Liver (tissue), 9 donors: ENCODE measurements around the gene POC5. TPM values are rescaled to one million over a fixed set of nuclear protein-coding genes. Genes with fewer than 3 reads are reported as not detected.

Experiments used
- DNase-seq: peaks from one replicate; pipeline ENCODE4 v3.0.0-alpha.2; 2017; ENCODE audit warnings: low spot score
- H3K27ac ChIP-seq, 2 donors: one replicate each; pipeline ENCODE4 v1.7.0; 2013; ENCODE audit warnings: inconsistent platforms in 2 of 2, low read length in 2 of 2, control low read depth in 1 of 2, low read depth in 1 of 2, mild to moderate bottlenecking in 1 of 2
- H3K27me3 ChIP-seq, 4 donors: one replicate each; pipeline versions ENCODE4 v1.6.1 to v1.7.0; 2013; ENCODE audit warnings: low read length in 3 of 4, inconsistent platforms in 1 of 4, mild to moderate bottlenecking in 1 of 4, moderate library complexity in 1 of 4; ENCODE audit not compliant: control insufficient read depth in 4 of 4, insufficient read depth in 4 of 4
- H3K36me3 ChIP-seq, 4 donors: one replicate each; pipeline versions ENCODE4 v1.6.1 to v1.7.0; 2013; ENCODE audit warnings: low read length in 3 of 4, mild to moderate bottlenecking in 3 of 4, low read depth in 1 of 4, moderate library complexity in 1 of 4; ENCODE audit not compliant: control insufficient read depth in 4 of 4, insufficient read depth in 3 of 4
- H3K4me1 ChIP-seq, 4 donors: one replicate each; pipeline versions ENCODE4 v1.6.1 to v1.7.0; 2013; ENCODE audit warnings: low read length in 3 of 4, mild to moderate bottlenecking in 3 of 4, moderate library complexity in 1 of 4; ENCODE audit not compliant: control insufficient read depth in 4 of 4, insufficient read depth in 4 of 4
- H3K4me3 ChIP-seq, 3 donors: one replicate each; pipeline versions ENCODE4 v1.6.1 to v1.7.0; 2013; ENCODE audit warnings: low read length in 3 of 3, control low read depth in 1 of 3, low read depth in 1 of 3, mild to moderate bottlenecking in 1 of 3
- H3K9ac ChIP-seq, 2 donors: one replicate each; pipeline ENCODE4 v1.7.0; 2013; ENCODE audit warnings: low read length in 2 of 2, mild to moderate bottlenecking in 2 of 2, moderate library complexity in 2 of 2, control low read depth in 1 of 2, low read depth in 1 of 2
- H3K9me3 ChIP-seq, 4 donors: one replicate each; pipeline versions ENCODE4 v1.6.1 to v1.7.0; 2013; ENCODE audit warnings: low read length in 3 of 4; ENCODE audit not compliant: control insufficient read depth in 4 of 4
- CTCF ChIP-seq: fragments of 150-350 bp; IDR thresholded peaks from 2 replicates; pipeline ENCODE4 v1.5.1; 2017; ENCODE audit warnings: improper control_type of control experiment, low read depth, low read length; ENCODE audit not compliant: missing input control
- FOXA1 ChIP-seq: IDR thresholded peaks from 2 replicates; pipeline ENCODE4 v1.6.1; 2016; ENCODE audit warnings: antibody characterized with exemption
- FOXA2 ChIP-seq: IDR thresholded peaks from 2 replicates; pipeline ENCODE4 v1.6.1; 2016; ENCODE audit warnings: antibody characterized with exemption
- GABPA ChIP-seq, 2 donors: IDR thresholded peaks in 1 of 2; conservative IDR thresholded peaks in 1 of 2; 2 replicates each; pipeline ENCODE4 v1.6.1; 2016; ENCODE audit warnings: antibody characterized with exemption in 2 of 2, mild to moderate bottlenecking in 1 of 2, moderate library complexity in 1 of 2
- HNF4A ChIP-seq, 2 donors: conservative IDR thresholded peaks; 2 replicates each; pipeline ENCODE4 v1.6.1; 2016; ENCODE audit warnings: antibody characterized with exemption in 2 of 2, mild to moderate bottlenecking in 2 of 2
- HNF4G ChIP-seq: IDR thresholded peaks from 2 replicates; pipeline ENCODE4 v1.6.1; 2016; ENCODE audit warnings: antibody characterized with exemption
- JUND ChIP-seq, 2 donors: IDR thresholded peaks; 2 replicates each; pipeline ENCODE4 v1.6.1; 2016; ENCODE audit warnings: antibody characterized with exemption in 2 of 2
- MAX ChIP-seq: IDR thresholded peaks from 2 replicates; pipeline ENCODE4 v1.6.1; 2016; ENCODE audit warnings: antibody characterized with exemption
- NR2F2 ChIP-seq: IDR thresholded peaks from 2 replicates; pipeline ENCODE4 v1.6.1; 2016; ENCODE audit warnings: antibody characterized with exemption
- RAD21 ChIP-seq, 2 donors: IDR thresholded peaks; 2 replicates each; pipeline ENCODE4 v1.6.1; 2016; ENCODE audit warnings: antibody characterized with exemption in 2 of 2, mild to moderate bottlenecking in 2 of 2
- SP1 ChIP-seq: IDR thresholded peaks from 2 replicates; pipeline ENCODE4 v1.6.1; 2018; ENCODE audit warnings: antibody characterized with exemption, mild to moderate bottlenecking
- YY1 ChIP-seq: IDR thresholded peaks from 2 replicates; pipeline ENCODE4 v1.6.1; 2016; ENCODE audit warnings: antibody characterized with exemption, mild to moderate bottlenecking
- WGBS: extraction: QIAGEN DNeasy Blood & Tissue Kit; methylation state at CpG from one replicate; pipeline ENCODE4 v1.1.7; 2013; 5-methylcytosine and 5-hydroxymethylcytosine counted together
- polyA plus RNA-seq, 2 donors: library from polyadenylated mRNA; stranded (reverse) in 1 of 2; unstranded in 1 of 2; fragments of 200-250 nt in 1 of 2; fragments of >200 nt in 1 of 2; fragmentation: Nextera tagmentation in 1 of 2; extraction: Ambion mirVana in 1 of 2; gene quantifications; one replicate each; pipeline versions ENCODE4 v1.2.1 to v1.2.3, GENCODE V29; 2013 to 2015
- total RNA-seq, 2 donors: library from RNA; depleted of rRNA; stranded (reverse); fragments of >200 nt; gene quantifications; one replicate each; pipeline ENCODE4 v1.2.3, GENCODE V29; 2014
- TF ChIP-seq, protein P1 (sequence below): IDR thresholded peaks from 2 replicates; pipeline ENCODE4 v1.6.1; 2016; ENCODE audit warnings: antibody characterized with exemption
- TF ChIP-seq, protein P2 (sequence below): IDR thresholded peaks from 2 replicates; pipeline ENCODE4 v1.6.1; 2016; ENCODE audit warnings: antibody characterized with exemption
- donor health status: healthy.
- donor health status: healthy.
- donor health status: healthy.
- donor health status: healthy.
- donor health status: healthy.

The POC5 gene
- total and polyA plus RNA-seq, 4 donors: 2.3 to 6.7 (median 5.1) TPM

- Histone ChIP-seq H3K27ac (no peak overlapping the region), H3K9ac (no peak overlapping the region), H3K4me3 (no peak overlapping the region), H3K4me1 (no peaks in the 10 kb centered on the region), H3K9me3 (no peaks in the 10 kb centered on the region), H3K27me3 (no peaks in the 10 kb centered on the region), H3K36me3 (no peaks in the 10 kb centered on the region)
- WGBS: 95% methylated on average over 1 of the region's 1 CpG
- no peak for DNase-seq
- TF ChIP-seq YY1 (no peak), RAD21 (IDR thresholded peaks at IDR 0.05) (no peak), HNF4G (no peak), GABPA (IDR thresholded peaks at IDR 0.05 in 1 of 2, conservative IDR thresholded peaks at IDR 0.05 in 1 of 2) (no peak), HNF4A (conservative IDR thresholded peaks at IDR 0.05) (no peak), JUND (IDR thresholded peaks at IDR 0.05) (no peak), MAX (no peak), FOXA1 (no peak), SP1 (no peak), CTCF (no peak), NR2F2 (no peak)
- TF ChIP-seq, protein P1, sequence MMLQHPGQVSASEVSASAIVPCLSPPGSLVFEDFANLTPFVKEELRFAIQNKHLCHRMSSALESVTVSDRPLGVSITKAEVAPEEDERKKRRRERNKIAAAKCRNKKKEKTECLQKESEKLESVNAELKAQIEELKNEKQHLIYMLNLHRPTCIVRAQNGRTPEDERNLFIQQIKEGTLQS: no peak
- TF ChIP-seq, protein P2, sequence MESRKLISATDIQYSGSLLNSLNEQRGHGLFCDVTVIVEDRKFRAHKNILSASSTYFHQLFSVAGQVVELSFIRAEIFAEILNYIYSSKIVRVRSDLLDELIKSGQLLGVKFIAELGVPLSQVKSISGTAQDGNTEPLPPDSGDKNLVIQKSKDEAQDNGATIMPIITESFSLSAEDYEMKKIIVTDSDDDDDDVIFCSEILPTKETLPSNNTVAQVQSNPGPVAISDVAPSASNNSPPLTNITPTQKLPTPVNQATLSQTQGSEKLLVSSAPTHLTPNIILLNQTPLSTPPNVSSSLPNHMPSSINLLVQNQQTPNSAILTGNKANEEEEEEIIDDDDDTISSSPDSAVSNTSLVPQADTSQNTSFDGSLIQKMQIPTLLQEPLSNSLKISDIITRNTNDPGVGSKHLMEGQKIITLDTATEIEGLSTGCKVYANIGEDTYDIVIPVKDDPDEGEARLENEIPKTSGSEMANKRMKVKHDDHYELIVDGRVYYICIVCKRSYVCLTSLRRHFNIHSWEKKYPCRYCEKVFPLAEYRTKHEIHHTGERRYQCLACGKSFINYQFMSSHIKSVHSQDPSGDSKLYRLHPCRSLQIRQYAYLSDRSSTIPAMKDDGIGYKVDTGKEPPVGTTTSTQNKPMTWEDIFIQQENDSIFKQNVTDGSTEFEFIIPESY: no peak
Observed at GRCh38 chr5:75637949-75638348, 79.3 kb downstream of the POC5 start.

DNA sequence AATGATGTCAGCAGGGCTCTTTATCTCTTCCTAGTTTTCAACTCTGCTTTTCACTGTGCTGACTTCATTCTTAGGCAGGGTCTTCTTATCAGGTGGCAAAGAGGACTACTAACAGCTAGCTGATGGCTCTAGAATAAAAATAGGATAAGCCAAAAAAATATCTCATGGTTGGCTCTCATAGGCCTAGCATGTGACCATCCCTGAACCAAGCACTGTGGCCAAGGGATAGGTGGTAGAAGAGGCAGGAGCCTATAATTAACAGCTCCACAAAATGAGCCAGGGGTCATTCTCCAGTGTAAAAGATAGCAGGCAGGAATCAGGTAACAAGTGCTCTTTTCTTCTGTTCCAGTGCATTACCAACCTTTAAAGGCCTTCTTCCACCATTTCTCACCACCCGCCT lies 84.9 kb downstream of the POC5 start:
- Histone ChIP-seq H3K9ac (no peak overlapping the region), H3K27me3 (no peaks in the 10 kb centered on the region), H3K4me3 (no peak overlapping the region), H3K36me3 (no peaks in the 10 kb centered on the region), H3K4me1 (no peaks in the 10 kb centered on the region), H3K27ac (no peak overlapping the region), H3K9me3 (no peaks in the 10 kb centered on the region)
- DNase-seq: no peak
- 43% methylated on average over 1 of the region's 1 CpG for WGBS
- TF ChIP-seq GABPA (IDR thresholded peaks at IDR 0.05 in 1 of 2, conservative IDR thresholded peaks at IDR 0.05 in 1 of 2) (no peak), FOXA2 (no peak)
- TF ChIP-seq, protein P2: no peak
